CD4-positive, alpha-beta T cell (primary cell): ENCODE measurements around the gene TNIP2. TPM values are rescaled to one million over a fixed set of nuclear protein-coding genes. Genes with fewer than 3 reads are reported as not detected.

Experiments
- ATAC-seq: fragments of 200-7000 bp; cut with Tn5 transposase; one replicate; pipeline ENCODE4 v1.10.0; 2022; ENCODE audit warnings: mild to moderate bottlenecking; ENCODE audit not compliant: poor library complexity
- CTCF ChIA-PET: fragments of 350-600 bp; sonication (Branson Sonifier 250); formaldehyde crosslinking; loops from one replicate; lab custom pipeline; 2021; ENCODE audit warnings: antibody characterized with exemption, inconsistent platforms; lab: Charles Lee
- POLR2A ChIA-PET: fragments of 350-600 bp; sonication (Branson Sonifier 250); formaldehyde crosslinking; loops from one replicate; lab custom pipeline; 2021; ENCODE audit warnings: antibody characterized with exemption, inconsistent platforms; lab: Charles Lee
- DNase-seq, 14 experiments: peaks; one replicate each; pipeline ENCODE4 v3.0.0-alpha.2; 2013 to 2020; ENCODE audit warnings: mixed read lengths in 2 of 14
- H3K27ac ChIP-seq, 2 donors: one replicate each; pipeline versions ENCODE4 v1.5.1 to v1.7.0; 2013; ENCODE audit warnings: low read length in 2 of 2, low read depth in 1 of 2, mild to moderate bottlenecking in 1 of 2
- H3K27me3 ChIP-seq, 2 experiments: 1 replicate in 1 of 2; 2 replicates in 1 of 2; pipeline versions ENCODE4 v1.6.1 to v1.7.0; 2013; ENCODE audit warnings: low read length in 2 of 2, control low read depth in 1 of 2, mild to moderate bottlenecking in 1 of 2, moderate library complexity in 1 of 2; ENCODE audit not compliant: insufficient read depth in 2 of 2, control insufficient read depth in 1 of 2
- H3K36me3 ChIP-seq: one replicate; pipeline ENCODE4 v1.6.1; 2013; ENCODE audit warnings: low read length, control low read depth; ENCODE audit not compliant: insufficient read depth
- H3K4me1 ChIP-seq: one replicate; pipeline ENCODE4 v1.6.1; 2013; ENCODE audit warnings: low read length, control low read depth; ENCODE audit not compliant: insufficient read depth
- H3K4me3 ChIP-seq: one replicate; pipeline ENCODE4 v1.5.1; 2013; ENCODE audit warnings: mild to moderate bottlenecking, low read length, moderate library complexity
- H3K9me3 ChIP-seq, 2 experiments: 1 replicate in 1 of 2; 2 replicates in 1 of 2; pipeline versions ENCODE4 v1.6.1 to v1.7.0; 2013; ENCODE audit warnings: low read length in 2 of 2, mild to moderate bottlenecking in 2 of 2, control low read depth in 1 of 2, moderate library complexity in 1 of 2; ENCODE audit not compliant: control insufficient read depth in 1 of 2, insufficient read depth in 1 of 2
- H3K27ac Mint-ChIP-seq: one replicate; pipeline ENCODE4 v1.8.0; 2020; ENCODE audit warnings: mixed read lengths
- H3K27me3 Mint-ChIP-seq: one replicate; pipeline ENCODE4 v1.8.0; 2021; ENCODE audit warnings: mixed read lengths
- H3K36me3 Mint-ChIP-seq: one replicate; pipeline ENCODE4 v1.8.0; 2021; ENCODE audit warnings: low read depth, mixed read lengths
- H3K4me1 Mint-ChIP-seq: one replicate; pipeline ENCODE4 v1.8.0; 2021; ENCODE audit warnings: low read depth, mixed read lengths
- H3K4me3 Mint-ChIP-seq: one replicate; pipeline ENCODE4 v1.8.0; 2020; ENCODE audit warnings: mild to moderate bottlenecking, mixed read lengths
- H3K9me3 Mint-ChIP-seq: one replicate; pipeline ENCODE4 v1.8.0; 2020; ENCODE audit warnings: mixed read lengths
- CTCF ChIP-seq: fragments of 200-600 bp; IDR thresholded peaks from one replicate; pipeline ENCODE4 v1.8.0; 2022; ENCODE audit warnings: antibody characterized with exemption, mild to moderate bottlenecking
- intact Hi-C, 2 experiments: fragments of 100-400 bp; cut with DNase I in 1 of 2; cut with micrococcal nuclease in 1 of 2; formaldehyde crosslinking; loops; one replicate each; pipeline versions ENCODE4 v1.15.1 to v1.9.0; 2023 to 2025; cut with DNase I, micrococcal nuclease
- total RNA-seq, 174 experiments: library from RNA in 2 of 174; stranded (reverse) in 2 of 174; gene quantifications; one replicate each; pipeline ENCODE4 v1.2.3 and lab custom pipeline; 2021 to 2026

TNIP2 gene
- total RNA-seq, 2 experiments from 2014 or later, result 43.8 to 49.1 TPM

GRCh38 chr4:2698504-2698903 is 57.6 kb downstream of the TNIP2 start:
- POLR2A ChIA-PET, result no interaction called here
- Histone ChIP-seq H3K27me3 (no peaks in the 10 kb centered on the region), H3K9me3 (no peaks in the 10 kb centered on the region), H3K27ac (no peak overlapping the region), H3K36me3 (peaks cover 90% of the 10 kb centered on the region), H3K4me1 (no peaks in the 10 kb centered on the region), H3K4me3 (no peak overlapping the region)
- H3K36me3 Mint-ChIP-seq, result peaks cover 95% of the 10 kb centered on the region
- no peak overlapping the region for H3K27ac Mint-ChIP-seq
- no peak overlapping the region for H3K4me3 Mint-ChIP-seq
- no peak for TF ChIP-seq CTCF
- intact Hi-C loops, result no loop called here
- no peaks in the 10 kb centered on the region for H3K4me1 Mint-ChIP-seq
- no peak for DNase-seq
- no peak for ATAC-seq
- CTCF ChIA-PET, result no interaction called here
- no peaks in the 10 kb centered on the region for H3K27me3 Mint-ChIP-seq
- H3K9me3 Mint-ChIP-seq, result no peaks in the 10 kb centered on the region

GRCh38 chr4:2697995-2698414 is 58.1 kb downstream of the TNIP2 start:
- Mint-ChIP-seq H3K9me3 (no peaks in the 10 kb centered on the region), H3K27me3 (no peaks in the 10 kb centered on the region), H3K36me3 (peaks cover 97% of the 10 kb centered on the region), H3K27ac (no peak overlapping the region), H3K4me1 (no peaks in the 10 kb centered on the region), H3K4me3 (no peak overlapping the region)
- TF ChIP-seq CTCF, result no peak
- no peak overlapping the region for H3K4me3 ChIP-seq
- ATAC-seq (no peak), DNase-seq (no peak)
- H3K9me3 ChIP-seq, result no peaks in the 10 kb centered on the region
- no peak overlapping the region for H3K27ac ChIP-seq
- POLR2A ChIA-PET, result no interaction called here
- CTCF ChIA-PET, result no interaction called here
- H3K27me3 ChIP-seq, result no peaks in the 10 kb centered on the region
- H3K36me3 ChIP-seq, result peaks cover 90% of the 10 kb centered on the region
- no peaks in the 10 kb centered on the region for H3K4me1 ChIP-seq
- intact Hi-C loops, result no loop called here

- DNase-seq, result no peak
- Mint-ChIP-seq H3K27ac (no peak overlapping the region), H3K4me3 (no peak overlapping the region)
Observed at GRCh38 chr4:2696423-2696822, 59.7 kb downstream of the TNIP2 start.

More at GRCh38 chr4:2696423-2696822, 59.7 kb downstream of the TNIP2 start:
- TF ChIP-seq CTCF, result no peak
- Mint-ChIP-seq H3K4me1 (no peaks in the 10 kb centered on the region), H3K27me3 (no peaks in the 10 kb centered on the region), H3K36me3 (peaks cover 97% of the 10 kb centered on the region), H3K9me3 (no peaks in the 10 kb centered on the region)
- Histone ChIP-seq H3K9me3 (no peaks in the 10 kb centered on the region), H3K4me3 (no peak overlapping the region), H3K27ac (no peak overlapping the region), H3K4me1 (no peaks in the 10 kb centered on the region), H3K36me3 (peaks cover 92% of the 10 kb centered on the region), H3K27me3 (no peaks in the 10 kb centered on the region)
- ChIA-PET CTCF (no interaction called here), POLR2A (no interaction called here)
- intact Hi-C loops, result no loop called here
- ATAC-seq, result no peak
